AG09309 (cell line): ENCODE measurements around the gene LYPD1.

Experiments used
- DNase-seq: peaks from one replicate; pipeline ENCODE4 v3.0.0-alpha.2; 2010; ENCODE audit warnings: low read depth
- H3K4me3 ChIP-seq: 2 replicates; pipeline ENCODE4 v1.5.1; 2011; ENCODE audit warnings: mild to moderate bottlenecking, low read depth, low read length, moderate library complexity; ENCODE audit not compliant: control insufficient read depth
- TF ChIP-seq, protein P1 (sequence below): IDR thresholded peaks from 2 replicates; pipeline ENCODE4 v1.5.1; 2011; ENCODE audit warnings: mild to moderate bottlenecking, low read depth, low read length, inconsistent platforms; ENCODE audit not compliant: insufficient read depth, control insufficient read depth; ENCODE audit errors: missing control alignments

The LYPD1 gene

DNA sequence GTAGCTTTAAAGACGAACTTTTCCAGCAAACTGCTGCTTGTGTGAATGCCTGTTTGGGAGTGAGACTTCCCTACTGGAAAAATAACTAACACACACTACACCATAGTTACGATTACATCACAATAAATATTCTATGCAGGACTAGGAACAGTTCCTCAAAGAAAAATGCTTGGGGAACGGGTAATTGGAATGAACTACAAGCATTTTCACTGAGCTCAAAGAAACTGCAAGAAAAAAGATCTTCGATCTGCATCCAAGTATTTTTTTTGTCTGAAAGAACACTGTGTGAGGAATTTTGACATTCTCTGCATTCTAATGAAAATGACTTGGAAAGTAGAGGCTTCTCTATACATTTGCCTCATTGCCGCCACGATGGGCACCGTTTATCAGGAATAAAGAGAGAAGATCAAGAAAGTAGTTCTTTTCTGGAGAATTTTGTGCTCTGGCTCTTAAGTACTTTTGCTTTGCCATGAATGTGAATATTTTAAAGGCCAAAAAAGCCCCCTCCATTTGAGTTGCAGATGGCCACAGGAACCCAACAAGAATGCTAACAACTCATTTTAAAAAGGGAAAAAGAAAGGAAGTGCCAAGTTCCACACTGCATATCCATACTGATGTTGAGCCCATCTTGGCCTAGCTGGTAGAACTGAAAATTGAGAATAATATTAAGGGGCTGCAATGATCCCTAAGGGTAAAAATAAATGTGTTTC, 13.6 kb downstream of the LYPD1 start:
- no peak for DNase-seq
- TF ChIP-seq, protein P1, sequence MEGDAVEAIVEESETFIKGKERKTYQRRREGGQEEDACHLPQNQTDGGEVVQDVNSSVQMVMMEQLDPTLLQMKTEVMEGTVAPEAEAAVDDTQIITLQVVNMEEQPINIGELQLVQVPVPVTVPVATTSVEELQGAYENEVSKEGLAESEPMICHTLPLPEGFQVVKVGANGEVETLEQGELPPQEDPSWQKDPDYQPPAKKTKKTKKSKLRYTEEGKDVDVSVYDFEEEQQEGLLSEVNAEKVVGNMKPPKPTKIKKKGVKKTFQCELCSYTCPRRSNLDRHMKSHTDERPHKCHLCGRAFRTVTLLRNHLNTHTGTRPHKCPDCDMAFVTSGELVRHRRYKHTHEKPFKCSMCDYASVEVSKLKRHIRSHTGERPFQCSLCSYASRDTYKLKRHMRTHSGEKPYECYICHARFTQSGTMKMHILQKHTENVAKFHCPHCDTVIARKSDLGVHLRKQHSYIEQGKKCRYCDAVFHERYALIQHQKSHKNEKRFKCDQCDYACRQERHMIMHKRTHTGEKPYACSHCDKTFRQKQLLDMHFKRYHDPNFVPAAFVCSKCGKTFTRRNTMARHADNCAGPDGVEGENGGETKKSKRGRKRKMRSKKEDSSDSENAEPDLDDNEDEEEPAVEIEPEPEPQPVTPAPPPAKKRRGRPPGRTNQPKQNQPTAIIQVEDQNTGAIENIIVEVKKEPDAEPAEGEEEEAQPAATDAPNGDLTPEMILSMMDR: no peak
- H3K4me3 ChIP-seq: no peak overlapping the region

- TF ChIP-seq, protein P1: no peak
- no peak for DNase-seq
- H3K4me3 ChIP-seq: no peak overlapping the region
Measured at GRCh38 chr2:132654968-132655367, 15.0 kb downstream of the LYPD1 start.

DNA sequence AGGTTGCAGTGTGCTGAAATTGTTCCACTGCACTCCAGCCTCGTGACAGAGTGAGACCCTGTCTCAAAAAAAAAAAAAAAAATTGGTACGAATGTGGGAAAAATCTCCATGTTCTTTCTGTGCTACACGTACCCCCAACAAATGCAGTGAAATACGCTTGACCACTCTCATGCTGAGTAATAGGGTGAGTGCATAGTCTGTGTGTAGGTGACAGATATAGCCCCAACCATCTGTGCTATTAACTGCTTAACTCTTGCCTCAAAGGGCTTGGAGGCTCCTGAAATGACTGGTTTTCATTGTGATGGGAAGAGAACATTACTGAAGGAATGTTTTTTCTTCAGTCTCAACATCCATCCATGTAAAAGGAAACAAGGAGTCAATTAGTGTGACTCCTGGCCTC, 15.7 kb downstream of the LYPD1 start:
- H3K4me3 ChIP-seq: no peak overlapping the region
- TF ChIP-seq, protein P1: no peak
- DNase-seq: no peak

GRCh38 chr2:132652474-132652873, 17.5 kb downstream of the LYPD1 start:
- H3K4me3 ChIP-seq: no peak overlapping the region
- no peak for DNase-seq
- TF ChIP-seq, protein P1: no peak

- no peak for DNase-seq
- TF ChIP-seq, protein P1: peak; percentile 56
- H3K4me3 ChIP-seq: no peak overlapping the region
Measured at GRCh38 chr2:132651115-132652045, 18.6 kb downstream of the LYPD1 start.

- H3K4me3 ChIP-seq: no peak overlapping the region
- TF ChIP-seq, protein P1: no peak
- DNase-seq: no peak
Measured at GRCh38 chr2:132646540-132647108, 23.4 kb downstream of the LYPD1 start.
